SJCRH30 (cell line): Measurements from ENCODE around the gene TRAPPC2B. TPM values are rescaled to one million over a fixed set of nuclear protein-coding genes. Genes with fewer than 3 reads are reported as not detected.

Source experiments
- DNase-seq, 2 experiments: peaks; one replicate each; pipeline ENCODE4 v3.0.0-alpha.2; 2015 to 2020
- H3K27ac ChIP-seq: fragments of 250-450 bp; sonication (Bioruptor Pico); 2 replicates; pipeline ENCODE4 v1.5.1; 2020; ENCODE audit warnings: mild to moderate bottlenecking, moderate library complexity
- H3K27me3 ChIP-seq: fragments of 250-450 bp; sonication (Bioruptor Pico); 2 replicates; pipeline ENCODE4 v1.5.1; 2020; ENCODE audit warnings: mild to moderate bottlenecking, moderate library complexity
- H3K36me3 ChIP-seq: fragments of 250-450 bp; sonication (Bioruptor Pico); 2 replicates; pipeline ENCODE4 v1.5.1; 2020; ENCODE audit warnings: mild to moderate bottlenecking, moderate library complexity
- H3K4me1 ChIP-seq: fragments of 250-450 bp; sonication (Bioruptor Pico); 2 replicates; pipeline ENCODE4 v1.5.1; 2020; ENCODE audit warnings: mild to moderate bottlenecking, moderate library complexity
- H3K4me3 ChIP-seq: fragments of 250-450 bp; sonication (Bioruptor Pico); 2 replicates; pipeline ENCODE4 v1.5.1; 2020; ENCODE audit warnings: mild to moderate bottlenecking, moderate library complexity
- H3K9me3 ChIP-seq: fragments of 250-450 bp; sonication (Bioruptor Pico); replicated peaks from 2 replicates; pipeline ENCODE4 v1.5.1; 2020; ENCODE audit warnings: mild to moderate bottlenecking, moderate library complexity
- total RNA-seq: library from RNA; depleted of rRNA; stranded (reverse); fragments of >200 nt; shearing (Covaris generic); gene quantifications from 2 replicates; pipeline ENCODE4 v1.2.3, GENCODE V29; 2014; rRNA removed

Gene TRAPPC2B
- total RNA-seq = 13.2 and 17.3 TPM in 2 replicates

DNA sequence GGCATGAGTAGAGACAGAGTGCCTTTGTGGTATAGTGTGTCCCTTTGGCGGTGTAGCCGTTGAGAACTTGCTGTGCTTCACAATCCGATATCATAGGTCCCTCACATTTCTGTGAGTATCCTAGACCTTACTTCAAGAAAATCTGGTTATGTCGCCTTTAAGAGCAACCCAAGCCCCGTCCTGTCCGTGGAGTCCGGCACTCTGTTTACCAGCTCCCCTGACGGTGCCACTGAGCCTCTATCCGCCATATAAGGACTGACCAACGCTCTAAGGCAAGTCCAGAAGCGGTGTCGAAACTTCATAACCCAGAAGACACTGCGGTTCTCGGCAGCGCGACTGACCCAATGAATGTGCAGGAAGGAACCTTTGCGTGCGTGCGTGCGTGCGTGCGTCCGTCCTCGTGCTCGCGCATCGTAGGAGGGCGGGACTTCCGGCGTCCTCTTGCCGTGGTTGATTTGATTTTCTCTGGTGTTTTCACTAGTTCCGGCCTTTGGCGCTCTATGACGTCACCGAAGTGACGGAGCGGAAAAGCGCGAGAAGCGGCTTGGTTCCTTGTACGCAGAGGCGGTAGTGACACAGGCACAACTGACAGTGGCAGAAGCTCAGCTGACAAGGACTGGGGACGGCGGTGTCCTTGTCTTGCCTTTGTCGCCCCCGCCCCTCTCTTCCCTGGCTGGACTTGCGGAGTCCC is at the start of gene TRAPPC2B, which contains the start of gene ZNF547:
TSS of gene TRAPPC2B (plus strand) at position 555 of the 691 bp plus-strand sequence. CDS start 1,283 bp downstream, outside the sequence.
TSS of gene ZNF547 (plus strand) at position 555 of the 691 bp plus-strand sequence. CDS start 5,005 bp downstream, outside the sequence.
- peak; percentile 99 for DNase-seq
- Histone ChIP-seq H3K27ac (peak within 1 kb of the TSS; percentile 64), H3K4me1 (peaks cover 2% of the 10 kb centered on the region), H3K4me3 (peak within 1 kb of the TSS; percentile 64), H3K36me3 (peaks cover 12% of the 10 kb centered on the region), H3K9me3 (no peaks in the 10 kb centered on the region), H3K27me3 (no peaks in the 10 kb centered on the region)

DNA sequence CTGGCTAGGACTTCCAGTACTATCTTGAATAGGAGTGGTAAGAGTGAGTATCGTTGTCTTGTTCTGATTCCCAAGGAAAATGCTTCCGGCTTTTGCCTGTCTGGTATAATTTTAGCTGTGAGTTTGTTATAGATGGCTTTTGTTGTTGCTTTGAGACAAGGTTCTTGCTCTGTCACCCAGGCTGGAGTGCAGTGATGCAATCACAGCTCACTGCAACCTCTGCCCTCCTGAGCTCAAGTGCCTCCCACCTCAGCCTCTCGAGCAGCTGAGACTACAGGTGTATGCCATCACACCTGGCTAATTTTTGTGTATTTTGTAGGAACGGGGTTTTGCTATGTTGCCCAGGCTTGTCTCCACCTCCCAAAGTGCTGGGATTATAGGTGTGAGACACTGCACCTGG is 49.2 kb upstream of the TRAPPC2B start:
- no peak overlapping the region for H3K27ac ChIP-seq
- no peaks in the 10 kb centered on the region for H3K27me3 ChIP-seq
- H3K4me1 ChIP-seq = no peaks in the 10 kb centered on the region
- H3K4me3 ChIP-seq = no peak overlapping the region
- no peaks in the 10 kb centered on the region for H3K9me3 ChIP-seq
- DNase-seq = no peak
- no peaks in the 10 kb centered on the region for H3K36me3 ChIP-seq

DNA sequence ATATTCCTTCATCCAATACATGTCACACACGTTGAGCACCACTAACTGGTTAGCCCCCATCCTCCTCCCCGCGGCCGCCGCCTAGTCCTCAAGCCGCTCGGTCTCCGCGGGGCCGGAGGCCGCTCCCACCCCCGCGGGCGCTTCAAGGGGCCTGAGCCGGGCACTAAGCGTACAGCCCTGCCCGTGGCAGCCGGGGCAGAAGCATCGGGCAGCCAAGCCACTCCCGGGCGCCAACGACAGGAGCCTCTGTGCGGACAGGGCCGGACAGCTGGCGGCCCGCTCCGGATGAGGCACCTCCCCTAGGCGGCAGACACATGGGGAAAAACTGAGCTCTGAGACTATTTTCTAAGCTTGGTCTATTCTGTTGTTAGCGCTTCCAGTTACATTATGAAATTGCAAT is 45.8 kb upstream of the TRAPPC2B start:
- no peak for DNase-seq
- no peak overlapping the region for H3K27ac ChIP-seq
- H3K9me3 ChIP-seq = no peaks in the 10 kb centered on the region
- no peaks in the 10 kb centered on the region; the same call in 1 of the 2 replicates for H3K36me3 ChIP-seq
- no peaks in the 10 kb centered on the region for H3K27me3 ChIP-seq
- H3K4me3 ChIP-seq = no peak overlapping the region
- H3K4me1 ChIP-seq = peaks cover 2% of the 10 kb centered on the region; the same call in 1 of the 2 replicates

- Histone ChIP-seq H3K4me1 (peaks cover 2% of the 10 kb centered on the region; the same call in 1 of the 2 replicates), H3K9me3 (no peaks in the 10 kb centered on the region), H3K4me3 (peak overlapping the region; percentile 78), H3K36me3 (peaks cover 6% of the 10 kb centered on the region), H3K27ac (peak overlapping the region; percentile 68; the same call in 1 of the 2 replicates), H3K27me3 (no peaks in the 10 kb centered on the region)
- no peak for DNase-seq
Measured at GRCh38 chr19:57319869-57320179, 43.5 kb upstream of the TRAPPC2B start.

GRCh38 chr19:57320180-57321084 is 42.9 kb upstream of the TRAPPC2B start, which contains the start of gene ZNF543:
ZNF543 (plus strand) TSS chr19:57320472; CDS start chr19:57320854, 382 bp downstream.
- peak within 1 kb of the TSS; percentile 68 for H3K27ac ChIP-seq
- no peaks in the 10 kb centered on the region for H3K9me3 ChIP-seq
- H3K4me3 ChIP-seq = peak within 1 kb of the TSS; percentile 78
- H3K36me3 ChIP-seq = peaks cover 12% of the 10 kb centered on the region
- H3K27me3 ChIP-seq = no peaks in the 10 kb centered on the region
- H3K4me1 ChIP-seq = peaks cover 2% of the 10 kb centered on the region; the same call in 1 of the 2 replicates
- DNase-seq = peak; percentile 95 to 97

GRCh38 chr19:57321116-57321515 is 42.2 kb upstream of the TRAPPC2B start:
- peaks cover 18% of the 10 kb centered on the region for H3K36me3 ChIP-seq
- H3K9me3 ChIP-seq = no peaks in the 10 kb centered on the region
- H3K27me3 ChIP-seq = no peaks in the 10 kb centered on the region
- peak overlapping the region; percentile 68 for H3K27ac ChIP-seq
- H3K4me1 ChIP-seq = peaks cover 2% of the 10 kb centered on the region; the same call in 1 of the 2 replicates
- no peak for DNase-seq
- H3K4me3 ChIP-seq = peak overlapping the region; percentile 78

DNA sequence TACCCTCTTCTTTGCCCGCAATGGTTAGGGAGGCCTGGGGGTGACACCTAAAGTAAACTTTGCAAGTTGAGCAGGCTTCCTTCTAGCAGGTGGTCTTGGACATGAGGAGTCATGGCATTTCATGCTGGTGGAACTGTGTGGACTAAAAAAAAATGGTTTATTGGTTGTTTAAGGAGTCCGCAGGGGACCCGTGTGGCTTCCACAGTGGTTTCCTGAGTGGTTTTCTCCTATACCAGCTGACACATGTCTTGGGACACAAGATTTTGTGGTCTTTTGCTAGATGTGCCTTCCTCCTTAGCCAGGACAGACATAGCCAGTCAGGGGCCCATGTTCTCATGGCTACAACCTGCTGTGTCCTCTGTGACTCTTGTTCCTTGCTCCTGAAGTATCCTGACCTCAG is 41.6 kb upstream of the TRAPPC2B start:
- H3K27ac ChIP-seq = no peak overlapping the region
- no peaks in the 10 kb centered on the region for H3K27me3 ChIP-seq
- peaks cover 2% of the 10 kb centered on the region; the same call in 1 of the 2 replicates for H3K4me1 ChIP-seq
- no peak for DNase-seq
- H3K36me3 ChIP-seq = peaks cover 25% of the 10 kb centered on the region
- H3K4me3 ChIP-seq = no peak overlapping the region
- no peaks in the 10 kb centered on the region for H3K9me3 ChIP-seq

- Histone ChIP-seq H3K36me3 (peaks cover 52% of the 10 kb centered on the region), H3K4me3 (no peak overlapping the region), H3K27ac (no peak overlapping the region), H3K4me1 (no peaks in the 10 kb centered on the region; the same call in 1 of the 2 replicates), H3K9me3 (no peaks in the 10 kb centered on the region), H3K27me3 (no peaks in the 10 kb centered on the region)
- DNase-seq = no peak
Measured at GRCh38 chr19:57324992-57325391, 38.4 kb upstream of the TRAPPC2B start.

DNA sequence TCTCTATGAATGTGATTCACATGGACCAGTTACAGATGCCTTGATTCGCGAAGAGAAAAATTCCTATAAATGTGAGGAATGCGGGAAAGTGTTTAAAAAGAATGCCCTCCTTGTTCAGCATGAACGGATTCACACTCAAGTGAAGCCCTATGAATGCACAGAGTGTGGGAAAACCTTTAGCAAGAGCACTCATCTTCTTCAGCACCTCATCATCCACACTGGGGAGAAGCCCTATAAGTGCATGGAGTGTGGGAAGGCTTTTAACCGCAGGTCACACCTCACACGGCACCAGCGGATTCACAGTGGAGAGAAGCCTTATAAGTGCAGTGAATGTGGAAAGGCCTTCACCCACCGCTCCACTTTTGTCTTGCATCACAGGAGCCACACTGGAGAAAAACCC is 35.4 kb upstream of the TRAPPC2B start:
- H3K4me3 ChIP-seq = no peak overlapping the region
- no peaks in the 10 kb centered on the region for H3K9me3 ChIP-seq
- DNase-seq = no peak
- H3K36me3 ChIP-seq = peaks cover 68% of the 10 kb centered on the region
- H3K27me3 ChIP-seq = no peaks in the 10 kb centered on the region
- H3K4me1 ChIP-seq = no peaks in the 10 kb centered on the region
- H3K27ac ChIP-seq = no peak overlapping the region

DNA sequence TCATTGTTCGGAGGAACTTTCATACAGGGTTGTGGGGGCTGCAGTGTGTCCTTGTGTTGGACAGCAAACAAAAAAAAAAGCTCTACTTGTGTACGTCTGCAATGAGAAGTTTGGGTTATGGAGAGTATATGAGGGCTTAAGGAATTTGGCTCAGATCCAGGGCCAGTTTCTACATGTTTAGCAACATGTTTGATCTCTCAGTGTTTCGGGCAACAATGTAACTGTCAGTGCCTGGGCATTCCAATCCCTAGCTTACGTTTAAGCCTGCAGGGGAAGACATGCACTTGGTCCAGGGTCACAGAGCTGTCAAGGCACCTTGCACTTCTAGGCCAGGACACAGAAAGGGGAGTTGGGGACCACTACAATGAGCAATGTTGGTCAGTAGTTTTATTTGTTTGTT is 29.2 kb upstream of the TRAPPC2B start:
- no peaks in the 10 kb centered on the region for H3K27me3 ChIP-seq
- no peaks in the 10 kb centered on the region; the same call in 1 of the 2 replicates for H3K4me1 ChIP-seq
- no peaks in the 10 kb centered on the region for H3K9me3 ChIP-seq
- peaks cover 22% of the 10 kb centered on the region for H3K36me3 ChIP-seq
- H3K4me3 ChIP-seq = no peak overlapping the region
- DNase-seq = no peak
- H3K27ac ChIP-seq = no peak overlapping the region

DNA sequence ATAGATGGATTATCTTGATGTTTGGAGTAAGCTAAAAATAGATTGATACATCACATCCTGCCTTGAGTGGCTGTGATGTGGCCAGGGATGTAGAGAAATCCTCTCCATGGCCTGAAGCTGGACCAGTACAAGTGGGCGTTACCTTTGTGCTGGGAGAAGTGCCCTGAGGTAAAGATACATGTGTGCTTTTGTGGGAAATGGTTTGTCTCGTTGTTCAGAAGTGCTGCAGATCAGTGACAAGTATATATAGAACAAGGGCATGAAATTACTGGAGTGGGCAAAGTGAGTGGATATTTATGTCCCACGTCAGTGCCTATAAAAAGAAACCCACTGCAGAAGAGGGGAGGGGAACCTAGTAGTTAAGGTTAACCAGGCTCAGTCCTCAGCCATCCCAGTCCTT is 24.5 kb upstream of the TRAPPC2B start:
- H3K4me3 ChIP-seq = no peak overlapping the region
- H3K4me1 ChIP-seq = no peaks in the 10 kb centered on the region; the same call in 1 of the 2 replicates
- no peaks in the 10 kb centered on the region for H3K36me3 ChIP-seq
- H3K27ac ChIP-seq = no peak overlapping the region
- no peak for DNase-seq
- no peaks in the 10 kb centered on the region for H3K27me3 ChIP-seq
- no peaks in the 10 kb centered on the region for H3K9me3 ChIP-seq

- H3K4me3 ChIP-seq = no peak overlapping the region
- no peaks in the 10 kb centered on the region; the same call in 1 of the 2 replicates for H3K27me3 ChIP-seq
- no peaks in the 10 kb centered on the region for H3K36me3 ChIP-seq
- no peak for DNase-seq
- no peaks in the 10 kb centered on the region; the same call in 1 of the 2 replicates for H3K4me1 ChIP-seq
- no peak overlapping the region for H3K27ac ChIP-seq
- no peaks in the 10 kb centered on the region for H3K9me3 ChIP-seq
Measured at GRCh38 chr19:57342582-57342981, 20.8 kb upstream of the TRAPPC2B start.

DNA sequence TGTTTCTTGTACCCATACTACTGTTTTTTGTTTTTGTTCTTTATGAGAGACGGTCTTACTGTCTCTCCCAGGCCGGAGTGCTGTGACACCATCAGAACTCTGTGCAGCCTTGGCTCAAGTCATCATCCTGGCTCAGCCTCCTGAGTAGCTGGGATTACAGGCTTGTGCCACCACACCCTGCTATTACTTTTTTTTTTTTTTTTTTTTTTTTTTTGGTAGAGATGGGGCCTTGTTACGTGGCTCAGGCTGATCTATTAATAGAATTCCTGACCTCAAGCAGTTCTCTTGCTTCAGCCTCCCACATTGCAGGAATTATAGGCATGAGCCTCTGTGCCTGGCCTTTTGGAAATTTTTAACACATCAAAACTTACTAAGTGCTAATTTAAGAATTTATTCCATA is 15.2 kb upstream of the TRAPPC2B start:
- Histone ChIP-seq H3K4me1 (no peaks in the 10 kb centered on the region), H3K9me3 (no peaks in the 10 kb centered on the region), H3K4me3 (no peak overlapping the region), H3K27ac (no peak overlapping the region), H3K36me3 (peaks cover 2% of the 10 kb centered on the region; the same call in 1 of the 2 replicates), H3K27me3 (no peaks in the 10 kb centered on the region; the same call in 1 of the 2 replicates)
- no peak for DNase-seq

GRCh38 chr19:57350877-57351805 is 12.2 kb upstream of the TRAPPC2B start, which contains the start of gene ZNF304:
ZNF304 (plus strand) TSS chr19:57351271; CDS start chr19:57351665, 394 bp downstream.
- Histone ChIP-seq H3K36me3 (peaks cover 30% of the 10 kb centered on the region), H3K4me1 (no peaks in the 10 kb centered on the region), H3K27me3 (no peaks in the 10 kb centered on the region), H3K4me3 (peak within 1 kb of the TSS; percentile 71), H3K9me3 (no peaks in the 10 kb centered on the region), H3K27ac (peak within 1 kb of the TSS; percentile 36)
- DNase-seq = peak; percentile 93 to 96
